Measurements from ENCODE around the gene TMEM63B. TPM values are rescaled to one million over a fixed set of nuclear protein-coding genes. Genes with fewer than 3 reads are reported as not detected.
"Not testable (repeated sequence)": the region's sequence is repeated elsewhere in the genome, so short reads cannot be mapped to it uniquely, and the experiment has no call there.

The TMEM63B gene
- total RNA-seq, 2 experiments from 2014 or later: 14.5 to 15.3 TPM

DNA sequence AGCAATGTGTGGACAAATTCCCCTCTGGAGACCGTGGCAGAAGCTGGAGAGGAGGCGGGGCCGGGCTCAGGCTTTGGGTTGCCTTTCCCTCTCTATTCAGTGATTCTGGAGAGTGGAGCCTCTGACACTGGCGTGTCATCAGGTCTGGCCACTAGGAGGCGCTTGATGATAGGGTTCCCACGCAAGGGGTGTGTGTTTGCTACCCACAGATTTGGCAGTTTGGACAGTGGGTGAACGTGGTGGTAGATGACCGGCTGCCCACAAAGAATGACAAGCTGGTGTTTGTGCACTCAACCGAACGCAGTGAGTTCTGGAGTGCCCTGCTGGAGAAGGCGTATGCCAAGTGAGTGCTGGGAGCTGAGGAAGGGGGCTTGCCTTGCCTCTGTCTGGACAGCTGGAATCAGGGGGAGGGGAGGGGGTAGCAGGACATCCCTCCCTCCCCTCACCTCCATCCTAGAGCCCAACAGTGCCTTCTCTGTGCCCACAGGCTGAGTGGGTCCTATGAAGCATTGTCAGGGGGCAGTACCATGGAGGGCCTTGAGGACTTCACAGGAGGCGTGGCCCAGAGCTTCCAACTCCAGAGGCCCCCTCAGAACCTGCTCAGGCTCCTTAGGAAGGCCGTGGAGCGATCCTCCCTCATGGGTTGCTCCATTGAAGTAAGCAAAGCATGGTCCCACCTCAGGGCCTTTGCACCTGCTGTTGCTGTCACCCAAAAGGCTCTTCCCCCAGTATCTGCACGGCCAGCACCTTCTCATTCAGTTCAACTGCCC, 45.6 kb downstream of the TMEM63B start:
- Mint-ChIP-seq H3K9me3 (no peaks in the 10 kb centered on the region), H3K36me3 (ENCODE audit: low read depth) (no peaks in the 10 kb centered on the region), H3K27ac (peak overlapping the region; percentile 93), H3K4me3 (peak overlapping the region; percentile 53), H3K4me1 (peaks cover 34% of the 10 kb centered on the region), H3K27me3 (no peaks in the 10 kb centered on the region)
- ChIA-PET CTCF (interaction anchor here (0.6 to 2.1 kb wide), 5 partner anchors 10 to 84 kb away, joined by 3 to 9 read pairs (median 3); no protein-coding TSS in a partner anchor), POLR2A (interaction anchor here (0.6 kb wide), 2 partner anchors 29 to 79 kb away, joined by 3 read pairs; no protein-coding TSS in a partner anchor)
- peak; percentile 87 for DNase-seq

DNA sequence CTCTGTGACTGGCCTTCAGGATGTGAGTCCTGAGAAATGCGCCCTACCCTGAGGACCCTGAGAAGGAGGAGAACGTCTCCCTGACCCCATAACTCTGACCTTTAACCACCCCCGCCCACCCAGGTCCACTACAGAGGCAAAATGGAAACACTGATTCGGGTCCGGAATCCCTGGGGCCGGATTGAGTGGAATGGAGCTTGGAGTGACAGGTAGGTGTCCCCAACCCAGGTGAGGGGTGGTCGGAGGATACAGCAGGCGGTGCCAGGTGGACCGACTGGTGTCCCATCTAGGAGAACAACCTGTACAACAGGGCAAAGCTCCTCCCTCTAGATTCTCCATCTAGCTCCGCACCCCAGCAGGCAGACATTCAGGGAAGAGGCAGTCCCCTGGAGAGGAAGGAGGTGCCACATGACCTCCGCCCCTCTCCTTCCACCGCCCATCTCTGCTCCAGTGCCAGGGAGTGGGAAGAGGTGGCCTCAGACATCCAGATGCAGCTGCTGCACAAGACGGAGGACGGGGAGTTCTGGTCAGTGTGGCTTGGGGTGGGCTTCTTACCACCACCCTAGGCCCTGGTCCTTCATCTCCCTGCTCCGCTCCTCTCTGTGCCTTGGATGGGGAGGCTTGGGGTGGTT, 48.9 kb downstream of the TMEM63B start:
- POLR2A ChIA-PET: no interaction called here
- no peaks in the 10 kb centered on the region for H3K27me3 Mint-ChIP-seq

DNA sequence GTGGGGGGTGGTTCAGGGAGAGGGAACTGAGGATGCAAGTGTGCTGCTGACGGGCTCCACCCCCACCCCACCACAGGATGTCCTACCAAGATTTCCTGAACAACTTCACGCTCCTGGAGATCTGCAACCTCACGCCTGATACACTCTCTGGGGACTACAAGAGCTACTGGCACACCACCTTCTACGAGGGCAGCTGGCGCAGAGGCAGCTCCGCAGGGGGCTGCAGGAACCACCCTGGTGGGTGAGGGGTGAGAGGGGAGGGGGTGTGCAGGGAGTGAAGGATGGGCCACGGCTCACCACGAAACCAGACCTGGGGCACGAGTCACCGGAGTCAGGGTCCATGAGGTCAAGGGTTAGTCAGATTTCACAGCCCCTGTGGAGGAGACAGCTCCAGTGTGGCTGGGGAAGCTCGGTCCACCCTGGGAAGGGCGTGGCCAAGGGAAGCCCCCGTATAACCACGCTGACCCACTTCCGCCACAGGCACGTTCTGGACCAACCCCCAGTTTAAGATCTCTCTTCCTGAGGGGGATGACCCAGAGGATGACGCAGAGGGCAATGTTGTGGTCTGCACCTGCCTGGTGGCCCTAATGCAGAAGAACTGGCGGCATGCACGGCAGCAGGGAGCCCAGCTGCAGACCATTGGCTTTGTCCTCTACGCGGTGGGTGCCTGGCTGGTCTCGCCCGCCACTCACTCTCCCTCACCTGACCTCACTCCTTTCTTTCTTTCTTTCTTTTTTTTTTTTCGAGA, 49.6 kb downstream of the TMEM63B start:
- CTCF ChIA-PET: interaction anchor here (0.9 to 2.0 kb wide), 3 partner anchors 13 to 34 kb away, joined by 3 to 7 read pairs (median 3); no protein-coding TSS in a partner anchor
- H3K4me1 Mint-ChIP-seq: peaks cover 19% of the 10 kb centered on the region
- H3K36me3 Mint-ChIP-seq (ENCODE audit: low read depth): no peaks in the 10 kb centered on the region
- H3K27me3 Mint-ChIP-seq: no peaks in the 10 kb centered on the region
- no peak for DNase-seq
- no peak overlapping the region for H3K4me3 Mint-ChIP-seq
- POLR2A ChIA-PET: interaction anchor here (0.6 kb wide), 2 partner anchors 163 to 289 kb away, joined by 3 to 4 read pairs; no protein-coding TSS in a partner anchor
- H3K27ac Mint-ChIP-seq: no peak overlapping the region
- no peaks in the 10 kb centered on the region for H3K9me3 Mint-ChIP-seq

More for the DNA sequence above, 48.9 kb downstream of the TMEM63B start:
- DNase-seq: no peak
- CTCF ChIA-PET: interaction anchor here (0.9 to 2.0 kb wide), 3 partner anchors 14 to 35 kb away, joined by 3 to 7 read pairs (median 3); no protein-coding TSS in a partner anchor
- Mint-ChIP-seq H3K9me3 (no peaks in the 10 kb centered on the region), H3K27ac (no peak overlapping the region), H3K4me1 (peaks cover 24% of the 10 kb centered on the region), H3K4me3 (no peak overlapping the region), H3K36me3 (ENCODE audit: low read depth) (no peaks in the 10 kb centered on the region)

- Mint-ChIP-seq H3K27me3 (no peaks in the 10 kb centered on the region), H3K4me3 (no peak overlapping the region), H3K9me3 (no peaks in the 10 kb centered on the region), H3K4me1 (peaks cover 9% of the 10 kb centered on the region), H3K36me3 (ENCODE audit: low read depth) (no peaks in the 10 kb centered on the region), H3K27ac (no peak overlapping the region)
- CTCF ChIA-PET: interaction anchor here (1.1 to 1.5 kb wide), 3 partner anchors 9 to 15 kb away, joined by 3 to 5 read pairs (median 4); no protein-coding TSS in a partner anchor
- POLR2A ChIA-PET: interaction anchor here (0.6 kb wide), 1 partner anchor 288 kb away, joined by 4 read pairs; no protein-coding TSS in a partner anchor
- no peak for DNase-seq
Measured at GRCh38 chr6:44177691-44178423, 50.5 kb downstream of the TMEM63B start.

DNA sequence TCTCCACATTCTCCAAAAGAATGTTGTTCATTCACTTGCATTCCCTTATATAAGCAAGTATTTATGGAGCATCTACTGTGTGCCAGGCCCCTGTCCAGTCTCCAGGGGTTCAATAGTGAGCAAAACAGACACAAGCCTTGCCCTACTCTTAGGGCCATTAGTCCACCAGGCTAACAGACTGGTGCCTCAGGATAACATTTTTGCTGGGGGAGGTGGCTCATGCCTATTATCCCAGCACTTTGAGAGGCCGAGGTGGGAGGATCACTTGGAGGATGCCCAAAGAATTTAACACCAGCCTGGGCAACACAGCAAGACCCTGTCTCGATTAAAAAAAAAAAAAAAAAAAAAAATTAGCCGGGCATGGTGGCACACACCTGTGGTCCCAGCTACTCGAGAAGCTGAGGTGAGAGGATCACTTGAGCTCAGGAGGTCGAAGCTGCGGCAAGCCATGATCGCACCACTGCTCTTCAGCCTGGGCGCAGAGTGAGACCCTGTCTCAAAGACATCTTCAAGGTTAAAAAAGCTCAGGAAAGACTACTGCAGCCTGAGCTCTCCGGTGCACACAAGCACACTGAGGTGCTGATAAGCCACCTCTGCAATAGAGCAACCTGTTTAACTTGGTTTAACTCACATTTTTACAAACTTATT, 51.2 kb downstream of the TMEM63B start:
- ChIA-PET CTCF (interaction anchor here (1.0 to 1.5 kb wide), 4 partner anchors 10 to 79 kb away, joined by 3 to 5 read pairs (median 4); partner anchors contain the start of gene SLC35B2), POLR2A (no interaction called here)
- Mint-ChIP-seq H3K27ac (no peak overlapping the region), H3K4me3 (no peak overlapping the region), H3K36me3 (ENCODE audit: low read depth) (no peaks in the 10 kb centered on the region), H3K27me3 (no peaks in the 10 kb centered on the region), H3K4me1 (peaks cover 9% of the 10 kb centered on the region), H3K9me3 (no peaks in the 10 kb centered on the region)
- no peak for DNase-seq

- Mint-ChIP-seq H3K36me3 (ENCODE audit: low read depth) (no peaks in the 10 kb centered on the region), H3K4me3 (no peak overlapping the region), H3K27ac (no peak overlapping the region), H3K4me1 (peaks cover 9% of the 10 kb centered on the region), H3K9me3 (no peaks in the 10 kb centered on the region), H3K27me3 (no peaks in the 10 kb centered on the region)
- CTCF ChIA-PET: interaction anchor here (1.0 to 1.3 kb wide), 2 partner anchors 10 to 78 kb away, joined by 3 to 4 read pairs; partner anchors contain the start of gene SLC35B2
- DNase-seq: no peak
- POLR2A ChIA-PET: no interaction called here
Measured at GRCh38 chr6:44179072-44179536, 51.8 kb downstream of the TMEM63B start.

GRCh38 chr6:44179648-44180047, 52.3 kb downstream of the TMEM63B start:
- H3K4me3 Mint-ChIP-seq: no peak overlapping the region
- peaks cover 9% of the 10 kb centered on the region for H3K4me1 Mint-ChIP-seq
- ChIA-PET POLR2A (no interaction called here), CTCF (interaction anchor here (1.0 to 1.3 kb wide), 3 partner anchors 10 to 77 kb away, joined by 3 to 4 read pairs (median 3); partner anchors contain the start of gene SLC35B2)
- DNase-seq: no peak
- H3K9me3 Mint-ChIP-seq: no peaks in the 10 kb centered on the region
- no peaks in the 10 kb centered on the region for H3K36me3 Mint-ChIP-seq (ENCODE audit: low read depth)
- H3K27ac Mint-ChIP-seq: no peak overlapping the region
- no peaks in the 10 kb centered on the region for H3K27me3 Mint-ChIP-seq

DNA sequence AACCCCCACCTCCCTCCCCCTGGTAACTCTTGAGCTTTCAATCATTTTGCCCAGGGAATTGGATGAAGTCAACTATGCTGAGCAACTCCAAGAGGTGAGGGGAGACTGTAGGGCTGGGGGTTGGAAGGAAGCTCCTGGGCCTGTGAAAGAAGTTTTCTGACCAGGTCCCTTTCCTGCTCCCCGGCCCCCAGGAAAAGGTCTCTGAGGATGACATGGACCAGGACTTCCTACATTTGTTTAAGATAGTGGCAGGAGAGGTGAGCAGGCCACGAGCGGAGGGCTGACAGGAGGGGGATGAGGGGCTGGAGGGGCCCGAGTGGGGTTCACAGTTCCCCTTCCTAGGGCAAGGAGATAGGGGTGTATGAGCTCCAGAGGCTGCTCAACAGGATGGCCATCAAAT, 53.1 kb downstream of the TMEM63B start:
- Mint-ChIP-seq H3K27me3 (no peaks in the 10 kb centered on the region), H3K4me3 (no peak overlapping the region), H3K4me1 (peaks cover 11% of the 10 kb centered on the region), H3K27ac (no peak overlapping the region), H3K9me3 (no peaks in the 10 kb centered on the region), H3K36me3 (ENCODE audit: low read depth) (no peaks in the 10 kb centered on the region)
- POLR2A ChIA-PET: no interaction called here
- no peak for DNase-seq
- CTCF ChIA-PET: interaction anchor here (0.6 to 1.2 kb wide), 4 partner anchors 13 to 1419 kb away, joined by 3 read pairs; no protein-coding TSS in a partner anchor

- Mint-ChIP-seq H3K4me1 (peaks cover 14% of the 10 kb centered on the region), H3K27ac (no peak overlapping the region), H3K27me3 (no peaks in the 10 kb centered on the region), H3K9me3 (no peaks in the 10 kb centered on the region), H3K4me3 (no peak overlapping the region), H3K36me3 (ENCODE audit: low read depth) (no peaks in the 10 kb centered on the region)
- CTCF ChIA-PET: interaction anchor here (1.0 to 1.2 kb wide), 2 partner anchors 12 to 158 kb away, joined by 3 read pairs; no protein-coding TSS in a partner anchor
- POLR2A ChIA-PET: no interaction called here
- no peak for DNase-seq
Measured at GRCh38 chr6:44180886-44181285, 53.5 kb downstream of the TMEM63B start.

- CTCF ChIA-PET: interaction anchor here (0.5 to 1.4 kb wide), 2 partner anchors 24 to 42 kb away, joined by 3 to 4 read pairs; partner anchors contain the start of gene SLC29A1
- DNase-seq; H3K4me3 Mint-ChIP-seq; POLR2A ChIA-PET; H3K27me3 Mint-ChIP-seq; H3K27ac Mint-ChIP-seq; H3K36me3 Mint-ChIP-seq (ENCODE audit: low read depth); H3K9me3 Mint-ChIP-seq: not testable (repeated sequence)
- peaks cover 13% of the 10 kb centered on the region for H3K4me1 Mint-ChIP-seq
Measured at GRCh38 chr6:44181784-44182183, 54.4 kb downstream of the TMEM63B start.

- H3K4me3 Mint-ChIP-seq: no peak overlapping the region
- H3K36me3 Mint-ChIP-seq (ENCODE audit: low read depth): no peaks in the 10 kb centered on the region
- H3K9me3 Mint-ChIP-seq: no peaks in the 10 kb centered on the region
- POLR2A ChIA-PET: no interaction called here
- H3K27me3 Mint-ChIP-seq: no peaks in the 10 kb centered on the region
- no peak overlapping the region for H3K27ac Mint-ChIP-seq
- CTCF ChIA-PET: interaction anchor here (1.4 kb wide), 1 partner anchor 23 kb away, joined by 4 read pairs; no protein-coding TSS in a partner anchor
- DNase-seq: no peak
- peaks cover 9% of the 10 kb centered on the region for H3K4me1 Mint-ChIP-seq
Measured at GRCh38 chr6:44182911-44183390, 55.6 kb downstream of the TMEM63B start.

All from activated CD4-positive, alpha-beta T cell treated with anti-CD3 and anti-CD28 coated beads, Interleukin-2, amount 10 ng/mL, durations not matched to agents 7 days and 5 days (primary cell).